ENCODE results near the gene CACUL1.

DNA sequence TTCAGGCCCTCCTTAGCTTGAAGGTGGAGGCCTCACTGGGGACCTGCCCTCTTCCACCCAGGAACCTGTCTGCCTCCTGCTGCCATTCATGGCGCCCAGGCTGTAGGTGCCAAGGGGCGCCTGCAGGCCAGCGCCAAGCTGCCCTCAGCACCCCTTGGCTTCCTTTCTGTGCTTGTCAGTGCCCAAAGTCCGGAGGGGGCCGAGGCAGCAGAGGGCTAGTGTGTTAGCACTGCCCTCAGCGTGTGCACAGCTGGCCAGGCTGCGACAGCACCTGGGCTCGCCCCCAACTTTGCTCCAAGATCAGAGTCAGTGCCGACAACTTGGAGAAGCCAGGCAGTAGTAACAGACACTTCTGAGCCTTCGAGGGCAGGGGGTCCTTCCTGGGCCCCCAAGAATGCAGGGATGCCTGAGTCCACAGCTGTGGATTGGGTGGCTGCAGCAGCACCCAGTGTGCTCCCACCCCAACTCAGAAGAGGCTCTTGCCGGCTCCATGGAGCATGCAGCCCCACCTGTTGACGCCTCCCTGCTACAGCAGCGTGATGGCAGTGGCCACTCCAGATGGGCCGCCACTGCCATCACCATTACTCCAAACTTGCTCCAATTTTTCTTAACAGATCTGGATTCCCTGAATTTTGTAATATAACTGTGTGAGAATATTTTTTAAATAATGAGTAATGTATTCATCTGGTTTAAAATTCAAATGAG lies 41.7 kb downstream of the CACUL1 start:
- TF ChIP-seq EZH2 (IDR thresholded peaks at IDR 0.05; ENCODE audit: insufficient read depth, low read length) (no peak), CTCF (IDR thresholded peaks at IDR 0.05; ENCODE audit: insufficient read depth, low read depth, low read length) (no peak)

All from astrocyte (in vitro differentiated cells and primary cell).